ENCODE measurements around the gene PRIMA1.

PRIMA1 gene

DNA sequence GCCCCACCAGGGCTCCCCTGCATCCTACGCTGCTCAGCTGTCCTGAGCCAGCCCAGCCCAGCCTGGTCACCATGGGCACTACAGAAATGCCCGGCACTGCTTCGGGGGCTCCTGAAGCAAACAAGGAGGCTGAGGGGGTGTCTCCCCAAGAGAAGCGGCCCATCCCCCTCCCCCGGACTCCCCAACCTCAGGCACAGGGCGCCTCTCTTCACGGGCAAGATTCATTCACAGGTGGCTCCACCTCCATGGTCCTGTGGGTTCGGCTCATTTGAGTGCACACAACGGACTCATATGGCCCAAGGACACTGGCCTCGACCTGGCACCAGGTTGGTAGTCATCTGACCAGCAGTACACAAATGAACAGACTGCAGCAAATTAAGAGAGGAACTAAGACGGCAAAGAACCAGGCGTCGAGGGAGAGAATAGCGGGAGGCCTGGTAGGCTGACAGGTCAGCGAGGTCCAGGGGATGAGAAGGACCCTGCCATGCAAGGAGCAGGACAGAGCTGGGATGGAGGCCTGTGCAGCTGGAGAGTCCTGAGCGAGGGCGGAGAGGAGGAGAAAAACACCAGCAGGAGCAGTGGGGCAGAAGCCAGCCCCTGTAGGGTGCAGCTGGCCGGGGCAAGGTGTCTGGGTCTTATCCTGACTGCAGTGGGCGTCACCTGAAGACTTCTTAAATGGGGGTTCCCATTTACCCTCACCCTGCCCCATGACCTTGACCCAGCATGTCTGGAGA lies 60.2 kb downstream of the PRIMA1 start:
- DNase-seq, result no peak

DNA sequence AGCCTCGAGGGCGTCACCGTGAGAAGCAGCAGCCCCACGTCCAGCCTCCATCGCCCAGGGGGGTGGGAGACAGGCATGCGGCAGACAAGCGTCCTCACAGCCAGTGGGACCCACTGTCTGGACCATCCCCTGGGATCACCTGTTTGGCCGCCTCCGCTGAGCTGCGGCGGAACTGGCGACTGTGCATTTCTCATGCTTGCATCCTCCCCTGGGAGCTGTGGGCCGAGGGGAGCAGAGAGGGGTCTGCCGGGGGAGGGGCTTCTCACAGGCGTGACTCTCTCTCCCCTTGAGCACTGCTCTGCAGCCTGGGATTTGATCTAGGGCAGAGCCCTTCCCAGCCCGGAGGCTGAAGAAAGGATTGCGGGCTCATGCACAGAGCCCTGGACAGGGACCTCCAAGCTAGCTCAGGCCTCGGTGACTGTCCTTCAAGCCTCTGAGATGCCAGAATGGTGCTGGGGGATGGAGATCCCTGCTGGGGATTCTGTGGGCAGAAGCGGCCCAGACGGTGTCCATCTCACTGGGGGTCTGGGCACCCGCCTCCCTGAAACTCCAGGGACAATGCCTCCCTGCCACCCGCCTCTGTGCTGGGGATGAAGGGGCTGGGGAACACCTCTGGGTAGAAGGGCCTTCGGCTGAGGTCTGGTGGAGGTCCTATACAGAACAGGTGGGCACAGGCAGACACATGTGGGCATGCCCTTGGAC lies 61.1 kb downstream of the PRIMA1 start:
- no peak for DNase-seq

DNA sequence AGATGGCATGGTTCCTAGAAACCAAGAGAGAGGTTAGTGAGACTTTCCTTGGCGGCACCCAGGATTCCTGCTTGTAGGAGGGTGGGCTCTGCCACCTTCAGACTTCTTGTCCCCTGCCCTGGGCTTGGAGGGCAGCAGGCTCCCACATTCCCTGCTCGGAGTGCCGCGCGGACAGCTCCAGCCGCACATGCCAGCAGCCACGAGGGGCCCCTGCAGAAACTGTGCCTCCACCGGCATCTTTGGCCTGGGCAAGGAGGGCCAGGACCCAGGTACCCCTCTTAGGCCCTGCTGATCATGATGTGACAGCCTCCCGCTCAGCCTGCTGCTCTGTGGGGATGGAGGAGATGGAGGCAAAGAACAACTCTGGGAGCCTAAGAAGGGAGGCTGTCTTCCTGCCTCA lies 62.3 kb downstream of the PRIMA1 start:
- DNase-seq, result no peak

DNA sequence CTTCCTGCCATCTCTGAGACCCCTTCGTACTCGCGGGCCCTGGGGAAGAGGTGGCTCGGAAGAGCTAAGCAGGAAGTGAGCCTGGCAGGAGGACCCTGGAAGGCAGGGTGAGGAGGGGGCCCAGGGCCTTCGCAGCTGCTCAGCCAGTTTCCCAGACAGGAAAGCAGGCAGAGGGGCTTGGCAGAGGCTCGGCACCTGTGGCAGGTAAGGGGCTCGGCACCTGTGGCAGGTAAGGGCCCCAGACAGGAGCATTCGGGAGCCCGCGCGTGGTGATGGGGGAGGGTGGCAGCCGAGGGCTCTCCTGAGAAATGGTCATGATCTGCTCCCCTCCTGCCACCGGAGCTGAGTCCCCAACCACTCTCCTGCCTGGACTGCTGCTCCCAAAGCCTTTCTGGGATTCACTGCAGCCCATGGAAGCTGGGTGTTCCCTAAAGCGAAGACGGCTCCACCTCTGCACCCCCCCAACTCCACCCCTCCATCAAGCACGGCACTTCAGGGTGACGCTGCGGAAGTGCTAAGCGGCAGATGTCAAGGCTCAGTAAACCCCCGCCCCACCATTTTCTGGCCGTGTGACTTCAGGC lies 63.2 kb downstream of the PRIMA1 start:
- DNase-seq, result no peak

DNA sequence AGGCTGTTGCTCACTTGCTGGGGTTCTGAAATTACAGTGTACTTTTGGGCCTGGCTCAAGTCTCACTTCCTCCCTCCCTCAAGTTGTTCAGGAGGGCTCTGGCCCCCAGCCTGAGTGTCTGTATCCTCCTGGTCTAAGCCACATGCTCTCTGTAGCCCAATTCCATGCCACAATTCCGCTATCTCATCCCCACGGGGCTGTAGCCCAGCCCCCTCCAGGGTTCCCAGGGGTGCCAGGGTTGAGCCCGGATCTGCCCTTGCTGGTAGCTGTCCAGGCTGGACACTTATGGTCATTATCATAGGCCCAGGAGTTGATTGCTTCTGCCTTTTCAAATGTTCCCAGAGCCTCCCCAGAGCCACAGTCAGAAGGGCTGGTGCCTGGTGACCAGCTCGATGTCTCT lies 65.3 kb downstream of the PRIMA1 start:
- no peak for DNase-seq

DNA sequence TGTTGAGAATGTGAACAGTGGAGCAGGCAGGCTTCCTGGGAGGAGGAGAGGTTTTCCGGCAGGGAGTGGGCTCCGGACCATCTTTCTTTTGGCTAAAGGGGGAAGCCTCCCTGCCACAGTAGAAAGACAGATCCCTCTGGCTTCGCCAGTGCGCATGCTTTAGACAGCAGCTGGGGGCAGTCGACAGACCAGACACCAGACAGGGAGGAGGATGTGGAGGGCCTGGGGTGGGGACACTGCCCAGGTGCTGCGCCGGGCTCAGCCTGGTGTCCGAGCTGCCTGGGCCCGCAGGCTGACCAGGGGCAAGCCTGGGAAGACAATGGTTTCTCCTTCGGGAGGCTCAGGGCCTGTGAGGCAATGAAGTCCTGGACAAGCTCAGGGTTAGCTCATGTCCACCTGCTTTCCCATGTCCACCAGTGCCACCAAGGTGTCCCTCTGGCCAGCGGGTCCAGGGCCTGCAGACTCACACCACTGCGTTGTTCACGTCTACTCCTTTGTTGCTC lies 67.3 kb downstream of the PRIMA1 start:
- no peak for DNase-seq

DNA sequence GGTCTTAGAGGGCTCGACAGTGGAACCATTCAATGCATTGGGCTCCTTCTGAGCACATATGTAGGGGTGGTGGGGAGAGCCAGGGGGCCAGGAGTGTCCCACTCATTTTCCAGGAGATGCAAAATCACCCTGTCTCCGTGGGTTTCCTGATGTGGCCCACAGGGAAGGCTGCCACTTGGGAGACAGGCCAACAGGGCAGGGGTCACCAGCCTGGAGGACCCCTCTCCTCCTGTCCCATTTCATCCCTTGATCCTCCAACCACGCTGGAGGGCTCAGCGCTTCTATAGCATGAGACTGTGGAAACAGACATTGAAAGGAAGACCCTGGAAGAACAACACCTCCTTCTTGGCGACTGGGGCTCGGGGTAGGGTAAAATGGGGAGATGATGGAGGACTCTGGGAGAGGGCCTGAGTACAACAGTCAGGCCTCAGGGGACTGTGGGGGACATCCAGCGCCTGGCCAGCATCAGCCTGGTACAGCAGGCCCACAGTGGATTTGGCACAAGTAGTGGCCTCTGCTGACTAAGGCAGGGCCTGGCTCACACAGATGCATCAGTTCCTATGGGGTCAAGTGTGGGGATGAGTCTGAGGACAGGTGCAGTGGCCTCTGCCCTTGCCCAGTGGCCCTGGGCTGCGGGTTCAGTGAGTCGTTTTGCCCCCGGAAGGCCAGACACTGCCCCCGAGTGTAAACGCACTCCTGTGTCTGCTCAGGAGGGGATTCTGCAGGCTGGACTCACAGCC lies 68.0 kb downstream of the PRIMA1 start:
- no peak for DNase-seq

DNA sequence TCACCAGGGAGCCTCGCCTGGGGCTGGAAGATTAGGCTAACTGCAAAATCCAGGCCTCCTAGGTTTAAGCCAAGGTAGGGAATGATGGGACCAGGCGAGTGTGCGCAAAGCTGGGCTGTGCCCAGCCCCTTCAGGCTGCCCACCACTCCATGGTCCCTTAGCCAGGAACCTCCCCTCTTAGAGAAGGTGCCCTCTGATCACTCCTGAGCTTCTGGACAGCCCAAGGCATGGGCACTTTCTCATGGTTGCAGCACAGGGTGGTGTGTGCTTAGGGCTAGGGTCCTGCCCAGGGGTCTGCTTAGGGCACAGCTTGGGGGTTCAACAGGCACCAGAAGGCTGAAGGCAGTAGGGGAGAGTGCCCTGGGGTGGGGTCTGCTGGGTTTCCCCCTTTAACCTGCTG lies 69.0 kb downstream of the PRIMA1 start:
- no peak for DNase-seq

DNA sequence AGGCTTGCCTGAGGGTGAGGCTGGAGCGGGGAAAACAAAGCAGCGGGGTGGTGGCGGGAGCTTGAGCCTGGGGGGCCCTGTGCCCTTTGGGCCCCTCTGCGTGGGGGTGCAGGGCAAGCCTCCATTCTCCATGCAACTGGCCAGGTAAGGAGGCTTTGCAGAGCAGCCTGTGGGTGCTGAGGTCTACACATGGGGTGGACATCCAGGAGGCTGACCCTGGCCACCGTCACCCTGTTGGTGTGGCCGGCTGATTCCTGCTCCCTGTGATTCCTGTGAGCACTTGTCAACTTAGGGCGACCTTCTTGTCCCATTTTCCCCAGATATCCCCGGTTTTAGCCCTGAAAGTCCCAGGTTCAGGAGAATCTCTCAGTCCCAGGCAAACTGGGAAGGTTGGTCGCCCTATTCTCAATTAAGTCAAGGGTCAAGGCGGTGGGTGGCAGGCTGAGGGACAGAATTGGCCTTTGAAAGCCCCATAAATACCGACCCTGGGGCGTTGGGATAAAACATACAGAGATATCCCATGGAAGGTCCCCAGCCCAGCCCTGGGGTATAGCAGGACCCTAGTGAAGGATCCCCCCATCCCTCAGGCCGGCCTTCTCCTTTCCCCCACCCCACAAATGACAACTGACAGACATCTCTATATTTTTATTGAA lies 70.5 kb downstream of the PRIMA1 start:
- no peak for DNase-seq

DNA sequence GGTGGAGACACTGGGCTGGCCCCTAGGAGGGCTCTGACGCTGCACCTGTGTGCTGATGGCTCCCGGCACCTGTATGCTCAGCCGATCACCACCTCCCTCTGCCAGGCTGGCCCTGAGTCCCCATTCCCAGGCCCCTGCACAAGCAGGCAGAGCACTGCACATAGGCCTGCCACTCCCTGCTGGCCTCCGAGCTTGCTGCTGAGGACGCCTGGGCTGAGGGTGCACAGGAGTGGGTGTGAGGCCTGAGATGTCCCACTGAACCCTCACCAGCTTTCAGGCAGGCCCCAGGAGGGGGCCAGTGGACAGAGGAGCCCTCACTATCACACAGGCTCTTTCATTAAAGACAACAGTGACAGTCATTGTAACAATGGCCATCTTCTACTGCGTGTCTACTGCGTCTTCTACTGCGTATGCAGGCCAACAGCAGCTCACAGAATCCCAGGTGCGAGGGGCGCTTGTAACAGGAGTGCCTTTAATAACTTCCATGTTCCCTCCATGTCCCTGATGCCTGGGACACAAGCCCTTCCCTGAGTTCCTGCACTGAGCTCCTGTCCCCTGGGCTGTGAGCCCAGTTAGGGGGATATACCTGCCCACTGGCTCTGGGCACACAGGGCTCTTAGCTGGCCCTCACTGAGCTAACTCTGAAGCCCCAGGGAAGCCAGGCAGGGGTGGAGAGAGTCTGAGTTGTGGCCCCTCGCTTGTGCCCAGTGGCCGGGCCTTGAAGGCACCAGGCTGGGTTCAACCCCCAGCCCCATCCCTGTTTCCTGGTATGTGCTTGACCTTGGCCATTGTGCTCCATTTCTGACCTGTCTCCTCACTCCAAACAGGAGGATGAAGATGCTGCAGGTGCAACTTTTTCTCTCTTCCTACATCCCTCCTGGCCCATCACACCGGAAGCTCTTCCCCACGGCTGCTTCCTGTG lies 71.3 kb downstream of the PRIMA1 start:
- DNase-seq, result no peak

DNA sequence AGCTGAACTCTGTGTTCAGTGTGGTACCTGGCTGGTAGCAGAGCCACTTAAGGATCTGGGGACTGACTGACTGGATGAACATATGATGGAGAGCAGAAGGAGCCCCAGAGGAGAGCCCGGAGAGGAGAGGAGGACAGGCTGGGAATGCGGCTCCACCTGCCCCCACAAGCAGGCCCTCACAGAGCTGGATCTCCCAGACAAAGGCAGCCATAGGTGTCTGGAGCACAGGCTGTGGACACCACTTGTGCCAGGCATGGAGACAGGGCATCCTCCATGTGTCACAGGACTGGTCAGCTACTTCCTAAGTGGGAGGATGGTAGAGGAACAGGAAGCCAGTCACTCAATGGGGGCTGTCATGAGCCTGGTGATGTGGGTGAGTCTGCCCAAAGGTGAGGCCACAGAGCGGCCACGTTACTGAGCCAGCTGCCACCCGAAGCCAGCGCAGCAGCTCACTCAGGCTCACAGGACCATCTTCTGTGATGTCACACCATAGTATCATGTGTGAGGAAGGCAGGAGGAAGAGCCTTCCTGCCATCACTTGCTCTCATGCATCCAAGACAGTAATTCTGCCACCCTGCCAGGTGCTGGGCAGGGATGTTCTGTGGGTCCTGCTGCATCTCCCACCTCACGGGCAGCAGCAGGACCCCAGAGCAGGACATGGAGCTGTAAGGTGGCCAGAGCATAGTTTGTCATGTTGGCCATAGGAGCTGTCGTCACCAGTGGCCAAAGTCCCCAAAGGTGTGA lies 72.1 kb downstream of the PRIMA1 start:
- no peak for DNase-seq

DNA sequence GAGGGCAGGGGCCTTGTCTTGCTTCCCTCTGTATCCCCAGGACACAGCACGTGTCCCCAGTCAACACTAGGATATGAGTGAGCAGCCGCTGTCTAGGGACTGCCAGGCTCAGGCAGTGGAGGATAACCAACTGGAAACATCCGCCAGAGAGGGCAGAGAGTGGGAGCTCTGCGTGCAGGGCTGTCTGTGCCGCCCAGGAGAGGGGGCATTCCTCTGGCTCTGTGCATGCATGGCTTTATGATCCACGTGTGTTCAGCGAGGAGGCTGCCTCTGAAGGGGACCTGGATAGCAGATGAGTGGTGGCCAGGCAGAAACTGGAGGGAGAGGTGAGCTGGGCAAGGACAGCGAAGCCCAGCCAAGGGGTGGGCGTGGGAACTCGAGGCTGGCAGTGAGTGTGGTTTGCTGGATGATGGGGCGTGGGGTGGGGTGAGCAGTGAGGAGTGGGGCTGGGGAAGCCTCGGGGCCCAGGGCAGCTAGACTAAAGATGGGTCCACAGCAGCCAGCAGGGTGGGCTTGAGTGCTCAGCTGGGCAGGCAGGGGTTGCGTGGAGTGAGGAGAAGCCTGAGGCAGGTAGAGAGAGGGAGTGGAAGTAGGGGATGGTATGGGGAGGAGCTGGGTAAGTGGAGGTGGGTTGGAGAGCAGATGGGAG lies 72.9 kb downstream of the PRIMA1 start:
- no peak for DNase-seq

DNA sequence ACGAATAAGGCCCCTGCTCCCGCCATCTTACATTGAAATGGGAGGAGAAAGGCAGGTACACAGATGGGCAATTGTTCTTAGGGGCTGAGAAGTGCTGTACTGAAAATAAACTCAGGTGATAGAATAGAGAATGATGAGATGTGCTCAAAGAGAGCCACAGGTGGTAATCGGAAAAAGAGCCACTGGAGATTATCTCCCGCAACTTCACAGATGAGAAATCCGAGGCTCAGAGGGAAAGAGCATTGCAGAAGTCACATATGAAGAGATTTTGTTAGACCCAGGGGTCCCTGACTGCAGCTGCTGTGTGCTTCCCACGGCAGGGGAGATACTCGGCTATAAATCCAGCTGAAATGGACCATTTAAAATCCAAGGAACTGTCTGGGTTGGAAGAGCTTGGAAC lies 73.7 kb downstream of the PRIMA1 start:
- DNase-seq, result no peak

DNA sequence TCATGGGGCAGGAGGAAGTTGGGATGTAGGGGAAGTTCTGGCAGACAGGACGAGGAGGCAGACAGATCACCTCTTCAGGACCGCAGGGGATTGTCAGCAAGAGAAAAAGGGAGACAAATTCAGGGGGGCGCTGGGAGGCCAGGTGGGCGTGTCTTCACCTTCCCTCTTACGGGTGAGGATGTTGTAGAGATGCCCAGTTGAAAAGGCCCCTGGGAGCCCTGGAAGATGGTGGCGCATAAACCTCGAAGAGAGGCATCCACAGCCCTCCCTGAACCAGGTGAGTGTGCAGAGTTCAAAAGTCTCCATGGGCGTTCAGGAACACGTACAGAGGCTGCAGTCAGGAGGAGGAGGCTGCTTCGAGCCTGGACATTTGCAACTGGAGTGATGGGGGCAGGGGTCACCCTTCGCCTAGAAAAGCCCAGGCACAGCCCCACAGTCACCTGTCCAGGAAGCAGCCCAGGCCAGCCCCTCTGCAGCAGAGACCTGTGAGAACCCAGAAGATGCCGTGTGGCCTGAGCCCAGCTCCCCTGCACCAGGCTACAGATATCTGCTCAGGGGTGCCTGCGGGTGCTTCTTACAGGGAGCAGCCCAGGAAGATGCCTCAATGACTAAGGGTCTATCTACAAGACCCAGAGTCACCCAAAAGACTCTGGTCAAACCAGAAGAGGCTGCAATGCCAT lies 74.4 kb downstream of the PRIMA1 start:
- no peak for DNase-seq

DNA sequence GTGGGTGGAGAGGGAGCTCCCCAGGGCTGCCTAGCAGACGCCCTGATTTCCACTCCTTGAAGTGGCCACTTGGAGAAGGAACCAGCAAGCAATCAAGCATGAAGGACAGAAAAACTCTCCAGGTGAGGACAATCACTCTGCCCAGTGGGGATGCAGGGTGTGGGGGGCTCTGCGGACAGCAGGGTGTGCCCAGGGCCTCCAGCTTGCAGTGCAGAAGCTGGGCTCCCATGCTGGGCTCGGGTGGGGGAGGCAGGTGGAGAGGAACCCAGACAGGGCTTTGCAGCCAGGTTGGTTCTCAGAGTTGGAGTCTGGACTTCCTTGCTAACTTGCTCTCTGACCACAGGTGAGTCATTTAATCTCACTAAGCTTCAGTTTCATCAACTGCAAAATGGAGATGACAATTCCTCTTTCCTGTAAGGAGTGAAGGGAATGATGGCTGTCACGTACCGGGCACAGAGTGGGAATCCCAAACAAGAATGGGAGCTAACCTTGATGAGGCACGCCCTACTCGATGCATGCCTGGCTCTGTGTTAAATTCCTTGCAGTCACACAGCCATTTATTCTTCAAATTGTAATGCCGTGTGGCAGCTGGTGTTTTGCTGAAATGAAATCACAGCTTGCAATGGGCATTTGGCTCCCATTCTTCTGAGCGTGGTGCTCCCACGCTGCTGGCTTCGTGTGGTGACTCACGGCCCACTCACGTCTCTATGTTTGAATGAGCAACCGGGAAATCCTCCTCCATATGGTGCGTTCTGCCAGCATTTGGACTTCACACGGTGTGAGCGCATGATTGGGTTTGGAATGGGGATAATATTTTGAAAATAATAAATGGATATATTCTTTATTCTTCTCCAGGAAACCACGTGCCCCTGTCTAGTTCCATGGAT lies 75.2 kb downstream of the PRIMA1 start:
- no peak for DNase-seq

DNA sequence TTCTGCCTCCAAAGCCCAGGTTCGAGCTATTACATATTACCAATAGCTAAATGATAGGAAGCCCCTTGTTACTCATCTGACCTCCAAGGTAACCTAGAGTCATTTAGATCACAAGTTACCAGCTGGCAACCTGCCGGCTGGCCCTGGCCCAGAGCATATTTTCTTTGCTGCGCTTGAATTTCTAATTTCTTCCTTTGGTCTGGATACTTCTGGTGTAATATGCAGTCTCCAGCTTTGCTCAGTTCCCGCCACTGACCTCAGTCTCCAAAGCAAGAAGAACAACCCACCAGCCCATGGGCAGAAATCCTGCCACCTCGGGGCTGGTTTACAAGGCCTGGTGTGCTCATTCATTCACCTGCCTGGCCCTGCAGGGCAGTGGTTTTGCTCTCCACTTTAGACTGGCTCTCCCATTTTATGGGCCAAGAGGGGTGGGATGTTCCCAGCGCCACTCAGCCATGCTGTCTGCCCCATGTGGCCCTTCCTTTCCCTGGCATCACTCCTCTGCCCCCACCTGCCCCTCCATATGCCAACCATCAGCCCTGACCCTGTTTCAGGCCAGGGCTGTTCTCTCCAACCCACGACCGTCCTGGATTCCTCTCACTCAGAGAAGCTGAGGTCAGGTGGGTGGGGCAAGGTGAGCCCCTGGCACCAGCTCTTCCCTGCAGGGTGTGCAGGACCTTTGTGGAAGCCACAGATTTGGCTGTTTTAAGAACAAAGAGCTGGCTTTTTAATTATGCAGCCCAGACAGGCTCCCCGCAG lies 76.0 kb downstream of the PRIMA1 start:
- peak; percentile 41 for DNase-seq

DNA sequence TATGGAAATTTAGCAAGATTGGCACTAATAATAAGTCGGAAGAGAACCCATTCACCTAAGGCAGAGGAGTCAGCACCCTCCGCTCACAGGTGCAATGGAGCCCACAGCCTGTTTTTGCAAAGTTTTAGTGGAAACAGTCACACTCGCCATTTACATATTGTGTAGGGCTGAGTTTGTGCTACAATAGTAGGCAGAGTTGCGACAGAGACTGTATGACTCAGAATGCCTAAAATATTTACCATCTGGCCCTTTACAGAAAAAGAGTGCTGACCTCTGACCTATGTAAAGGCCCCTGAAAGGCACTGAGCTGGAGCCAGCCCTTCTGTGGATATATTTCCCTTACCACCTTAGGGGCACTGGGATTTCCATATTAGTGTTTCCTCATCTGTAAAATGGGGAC lies 79.0 kb downstream of the PRIMA1 start:
- no peak for DNase-seq

DNA sequence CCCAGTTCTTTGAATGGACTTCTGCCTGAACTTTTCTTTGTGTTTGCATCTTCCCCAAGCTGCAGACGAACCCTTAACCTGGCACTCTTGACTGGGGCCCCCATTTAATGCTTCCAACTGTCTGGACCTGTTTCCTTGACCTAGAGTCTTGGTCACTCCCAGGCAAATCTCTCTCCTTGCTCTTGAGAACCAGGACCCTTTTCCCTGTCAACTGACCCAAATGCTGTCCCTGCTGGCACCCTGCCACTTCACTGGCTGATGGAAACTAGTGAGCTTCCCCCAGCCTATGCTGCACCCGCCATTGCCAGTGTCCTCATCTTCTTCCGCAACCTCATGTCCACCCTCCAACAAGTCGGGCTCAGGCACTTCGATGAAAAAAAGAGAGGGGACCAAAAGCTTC lies 79.5 kb downstream of the PRIMA1 start:
- no peak for DNase-seq

All from DMS 273 treated with DMSO at 0.1 percent for 48 hours (cell line).